Mucosa of gallbladder (tissue), 1 donor: ENCODE measurements around the gene FXYD3. TPM values are rescaled to one million over a fixed set of nuclear protein-coding genes. Genes with fewer than 3 reads are reported as not detected.

Experiments used
- DNase-seq: peaks from one replicate; pipeline ENCODE4 v3.0.0-alpha.2; 2020; ENCODE audit warnings: low spot score
- total RNA-seq: library from RNA; stranded (reverse); gene quantifications from one replicate; pipeline ENCODE4 v1.2.1, GENCODE V29; 2021
- donor health status: DM: no; HTN: no; CAD: no.

The FXYD3 gene, protein sequence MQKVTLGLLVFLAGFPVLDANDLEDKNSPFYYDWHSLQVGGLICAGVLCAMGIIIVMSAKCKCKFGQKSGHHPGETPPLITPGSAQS
- total RNA-seq, result 139 TPM

DNA sequence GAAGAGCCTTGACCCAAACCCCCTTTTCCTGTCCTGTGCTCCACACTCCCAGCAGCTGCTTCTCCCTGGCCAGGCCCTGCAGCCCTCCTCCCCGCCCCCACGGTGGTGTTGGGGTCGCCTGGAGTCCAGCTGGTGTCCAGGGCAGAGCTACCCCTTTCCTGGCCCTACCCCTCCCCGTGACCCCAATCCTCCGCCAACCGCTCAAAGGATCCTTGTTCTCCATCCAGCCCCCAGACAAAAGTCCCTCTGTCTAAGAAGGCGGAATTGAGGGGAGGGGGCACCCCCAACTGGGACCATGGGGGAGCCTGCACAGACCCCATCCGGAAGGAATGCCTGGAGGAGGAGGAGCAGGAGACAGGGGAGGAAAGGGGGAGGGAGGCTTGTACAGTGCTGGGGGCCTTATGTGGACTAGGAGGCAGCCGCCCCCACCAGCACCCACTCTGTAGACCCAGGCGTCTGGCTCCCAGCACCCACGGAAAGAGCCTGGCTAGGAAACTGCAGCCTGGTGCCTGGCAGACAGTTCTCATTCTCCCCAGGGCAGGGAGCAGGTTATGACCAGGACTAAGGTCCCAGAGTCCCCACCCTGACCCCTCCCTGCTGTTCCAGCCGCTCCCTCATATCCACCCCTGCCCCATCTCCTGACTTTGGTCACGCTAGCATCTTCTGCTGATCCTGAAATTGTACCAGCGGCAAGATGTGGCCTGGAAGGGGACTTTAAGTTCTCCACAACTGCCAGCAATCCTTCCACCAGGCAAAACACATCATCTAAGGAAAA is at the start of gene FXYD3:
FXYD3 (plus strand) TSS at position 647 of the 775 bp plus-strand sequence. CDS start 3,554 bp downstream, outside the sequence.
- DNase-seq, result no peak

DNA sequence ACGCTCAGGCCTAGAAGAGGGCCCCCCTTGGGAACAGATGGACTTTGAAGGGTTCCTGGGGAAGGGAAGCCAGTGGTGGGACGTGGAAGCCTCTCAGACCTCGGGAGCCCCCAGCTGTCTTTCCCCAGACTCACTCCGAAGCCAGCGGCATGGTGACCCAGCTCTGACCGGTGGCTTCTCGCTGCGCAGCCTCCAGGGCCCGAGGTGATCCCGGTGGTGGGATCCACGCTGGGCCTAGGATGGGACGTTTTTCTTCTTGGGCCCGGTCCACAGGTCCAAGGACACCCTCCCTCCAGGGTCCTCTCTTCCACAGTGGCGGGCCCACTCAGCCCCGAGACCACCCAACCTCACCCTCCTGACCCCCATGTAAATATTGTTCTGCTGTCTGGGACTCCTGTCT is 49.5 kb upstream of the FXYD3 start:
- DNase-seq, result no peak

GRCh38 chr19:35066691-35067563 is 48.7 kb upstream of the FXYD3 start:
- DNase-seq, result peak; percentile 87

DNA sequence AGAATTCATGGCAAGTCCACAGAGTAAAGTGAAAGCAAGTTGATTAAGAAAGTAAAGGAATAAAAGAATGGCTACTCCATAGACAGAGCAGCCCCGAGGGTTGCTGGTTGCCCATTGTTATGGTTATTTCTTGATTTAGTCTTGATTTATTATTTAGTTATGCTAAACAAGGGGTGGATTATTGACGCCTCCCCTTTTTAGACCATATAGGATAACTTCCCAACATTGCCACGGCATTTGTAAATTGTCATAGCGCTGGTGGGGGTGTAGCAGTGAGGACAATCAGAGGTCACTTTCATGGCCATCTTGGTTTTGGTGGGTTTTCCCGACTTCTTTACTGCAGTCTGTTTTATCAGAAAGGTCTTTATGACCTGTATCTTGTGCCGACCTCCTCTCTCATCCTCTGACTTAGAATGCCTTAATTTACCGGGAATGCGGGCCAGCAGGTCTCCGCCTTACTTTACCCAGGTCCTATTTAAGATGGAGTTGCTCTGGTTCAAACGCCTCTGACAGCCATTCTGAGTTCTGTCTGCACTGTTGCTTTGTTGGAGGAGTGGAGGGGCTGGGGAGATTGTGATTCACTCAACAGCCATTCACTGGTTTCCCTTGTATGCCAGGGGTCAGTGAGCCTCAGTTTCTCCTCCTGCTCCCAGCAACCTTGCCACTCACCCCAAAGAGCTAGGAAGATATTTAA is 46.5 kb upstream of the FXYD3 start:
- DNase-seq, result no peak

DNA sequence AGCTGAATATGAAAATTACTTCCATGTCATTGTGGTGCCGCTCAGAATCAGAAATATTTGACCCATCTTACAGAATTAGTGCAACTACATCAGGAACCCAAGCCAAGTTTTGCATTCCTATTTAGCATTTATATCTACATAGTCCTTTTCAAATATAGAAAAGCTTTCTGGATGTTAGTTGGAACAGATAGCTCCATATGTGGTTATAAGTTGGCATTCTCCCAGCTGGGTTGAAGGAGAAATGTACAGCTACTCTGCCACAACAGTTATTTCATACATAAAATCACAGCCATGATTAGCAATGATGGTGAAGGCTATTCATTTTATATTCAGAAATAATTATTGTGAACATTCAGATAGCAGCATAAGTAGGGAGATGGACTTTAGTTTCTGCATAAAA is 45.9 kb upstream of the FXYD3 start:
- DNase-seq, result no peak

GRCh38 chr19:35070471-35070870 is 45.2 kb upstream of the FXYD3 start:
- DNase-seq, result no peak

DNA sequence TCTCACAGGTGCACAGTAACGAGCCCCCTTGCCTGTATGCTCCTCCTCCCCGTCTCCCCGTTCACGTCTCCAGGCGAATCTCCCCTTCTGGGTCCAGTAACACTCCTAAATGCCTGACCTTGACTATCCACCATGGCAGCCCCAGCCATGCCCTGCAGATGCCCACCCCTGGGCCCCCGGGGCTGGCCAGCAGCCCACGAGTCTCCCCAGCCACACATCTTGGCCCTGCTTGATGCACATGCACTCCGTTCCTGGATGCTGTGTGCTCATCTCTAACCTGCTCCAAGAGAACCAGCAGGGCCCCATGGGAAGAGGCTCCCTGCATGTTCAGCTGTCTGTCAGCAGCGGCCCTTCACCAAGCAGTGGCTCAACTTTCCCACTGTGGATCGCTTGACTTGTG is 42.1 kb upstream of the FXYD3 start:
- no peak for DNase-seq

DNA sequence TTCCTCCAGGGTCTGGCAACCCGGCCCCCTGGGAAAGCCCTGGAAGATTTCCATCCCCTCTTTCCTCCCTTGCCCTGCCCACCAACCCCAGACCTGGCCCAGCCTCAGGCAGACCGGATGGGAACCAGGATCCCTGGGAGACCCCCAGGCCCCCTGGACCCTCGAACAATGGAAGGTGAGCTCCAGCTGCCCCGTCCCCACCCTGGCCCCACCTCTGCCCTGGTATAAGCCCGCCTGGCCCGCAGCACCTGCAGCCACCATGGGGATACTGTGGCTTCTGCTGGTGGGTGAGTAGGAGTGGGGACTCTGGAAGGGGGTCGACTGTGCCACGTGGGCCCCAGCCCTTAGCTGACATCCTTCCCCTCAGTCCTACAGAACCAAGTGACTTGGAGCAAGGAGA is 41.7 kb upstream of the FXYD3 start:
- no peak for DNase-seq

DNA sequence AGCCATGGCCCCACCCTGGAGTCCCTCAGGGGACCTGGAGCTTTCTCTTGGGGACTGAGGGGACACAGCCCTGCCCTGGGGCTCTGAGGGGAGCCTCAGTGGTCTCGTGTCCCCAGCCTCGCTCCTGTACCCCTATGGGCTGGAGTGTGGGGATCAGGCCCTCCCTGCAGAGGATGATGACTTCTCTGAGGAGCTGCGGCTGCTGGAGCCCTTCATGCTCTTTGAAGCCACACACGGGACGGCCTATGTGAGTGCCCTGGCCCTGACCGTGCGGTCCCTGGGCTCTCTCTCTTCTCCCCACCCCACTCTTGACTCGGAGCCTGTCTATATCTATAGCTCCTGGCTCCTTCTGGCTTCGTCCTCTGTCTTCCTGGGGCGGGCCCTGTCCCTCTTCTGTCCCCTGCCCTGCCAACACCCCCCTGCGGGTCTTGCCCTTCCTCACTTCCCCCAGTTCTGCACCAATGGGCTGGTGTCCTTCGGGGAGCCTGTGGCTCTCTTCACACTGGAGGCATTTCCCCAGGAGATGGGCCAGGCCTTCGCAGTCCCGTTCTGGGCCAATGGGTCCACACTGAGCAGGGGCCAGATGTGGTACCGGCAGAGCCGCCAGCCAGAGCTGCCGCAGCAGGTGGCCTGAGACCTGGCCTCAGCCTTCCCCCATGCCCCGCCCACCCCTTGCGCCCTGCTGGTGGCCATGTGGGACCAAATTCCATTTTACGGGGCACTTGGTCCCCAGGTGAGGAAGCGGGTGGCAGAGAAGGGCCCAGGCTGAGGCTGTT is 41.0 kb upstream of the FXYD3 start:
- no peak for DNase-seq

- no peak for DNase-seq
These were observed 40.2 kb upstream of the FXYD3 start for GRCh38 chr19:35075202-35076025.

- no peak for DNase-seq
These were observed 39.6 kb upstream of the FXYD3 start for GRCh38 chr19:35076026-35076370.

DNA sequence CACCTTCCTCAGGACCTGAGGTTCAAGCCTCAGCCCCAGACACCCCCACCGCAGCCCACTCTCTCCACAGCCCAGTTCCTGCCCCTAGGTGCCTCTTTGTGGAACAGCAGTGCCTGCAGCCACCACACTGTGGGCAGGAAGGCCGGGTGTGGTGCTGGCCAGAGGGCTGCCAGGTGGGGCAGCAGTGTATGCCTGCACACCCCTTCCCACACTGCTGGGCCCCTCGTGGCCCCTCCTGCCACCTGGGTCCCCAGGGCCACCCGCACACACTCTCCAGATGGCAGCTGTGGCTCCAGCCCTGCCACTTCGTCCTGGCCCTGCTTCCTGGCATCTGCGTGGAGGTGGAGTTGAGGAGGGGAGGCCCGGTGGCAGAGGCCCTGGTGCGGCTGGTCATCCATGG is 39.0 kb upstream of the FXYD3 start:
- no peak for DNase-seq

DNA sequence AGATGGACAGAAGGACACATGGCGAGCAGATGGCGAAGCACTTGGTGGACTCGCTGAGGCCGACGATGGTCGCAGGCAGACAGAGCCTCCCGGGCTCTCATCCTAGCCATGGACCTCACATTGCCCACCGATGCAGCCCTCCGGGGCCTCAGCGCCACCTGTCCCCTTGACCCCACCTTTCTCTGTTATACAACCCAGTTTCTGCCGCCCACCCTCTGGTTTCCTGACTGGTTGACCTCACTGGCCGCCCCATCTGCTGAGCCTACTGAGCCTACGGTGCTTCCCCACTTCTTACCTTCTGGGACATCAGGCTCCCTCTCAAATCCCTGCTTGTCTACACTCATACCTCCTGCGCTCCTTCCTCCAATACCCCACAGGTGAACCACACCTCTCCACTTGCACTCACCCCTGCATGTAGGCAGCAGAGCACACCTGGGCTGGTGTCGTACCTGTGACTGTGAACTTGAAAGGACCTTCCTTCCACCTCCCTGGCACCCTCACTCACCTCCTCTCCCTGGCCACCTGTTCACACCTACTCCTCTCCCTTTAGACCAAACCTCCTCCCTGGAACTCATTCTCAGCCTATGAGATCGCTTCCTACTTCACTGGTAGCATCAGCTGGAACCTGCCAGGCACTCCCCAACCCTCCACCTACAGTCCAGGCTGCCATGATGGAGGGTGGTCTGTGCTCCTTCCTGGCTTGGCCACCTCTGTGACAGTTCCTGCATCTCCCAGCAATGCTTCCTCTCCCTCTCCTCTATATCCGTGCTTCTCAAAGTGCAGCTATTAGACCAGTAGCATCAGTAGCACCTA is 38.0 kb upstream of the FXYD3 start:
- no peak for DNase-seq

GRCh38 chr19:35079826-35080225 is 35.8 kb upstream of the FXYD3 start:
- no peak for DNase-seq

DNA sequence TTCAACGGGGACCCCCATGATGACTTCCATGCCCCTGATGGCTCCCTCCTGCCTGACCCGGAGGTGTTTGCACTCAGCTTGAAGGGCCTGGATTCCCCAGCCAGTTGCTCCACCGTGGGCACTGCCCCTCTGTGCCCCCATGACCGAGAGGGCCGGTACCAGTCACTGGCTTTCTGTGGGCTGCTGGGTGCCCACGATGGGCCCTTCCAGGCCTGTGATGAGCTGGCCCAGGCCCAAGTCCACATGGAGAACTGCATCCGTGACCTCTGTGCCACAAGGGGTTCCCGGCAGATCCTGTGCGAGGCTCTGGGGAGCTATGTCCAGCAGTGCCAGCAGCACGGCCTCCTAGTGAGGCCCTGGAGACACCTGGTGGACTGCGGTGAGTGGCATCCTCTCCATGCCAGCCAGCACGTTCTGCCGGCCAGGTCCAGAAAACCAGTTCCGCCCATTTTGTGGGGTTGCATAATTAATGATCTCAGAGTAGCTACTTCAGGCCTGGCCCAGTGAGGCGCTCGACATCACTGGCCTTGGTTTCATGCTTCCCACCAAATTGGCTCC is 34.9 kb upstream of the FXYD3 start:
- no peak for DNase-seq

DNA sequence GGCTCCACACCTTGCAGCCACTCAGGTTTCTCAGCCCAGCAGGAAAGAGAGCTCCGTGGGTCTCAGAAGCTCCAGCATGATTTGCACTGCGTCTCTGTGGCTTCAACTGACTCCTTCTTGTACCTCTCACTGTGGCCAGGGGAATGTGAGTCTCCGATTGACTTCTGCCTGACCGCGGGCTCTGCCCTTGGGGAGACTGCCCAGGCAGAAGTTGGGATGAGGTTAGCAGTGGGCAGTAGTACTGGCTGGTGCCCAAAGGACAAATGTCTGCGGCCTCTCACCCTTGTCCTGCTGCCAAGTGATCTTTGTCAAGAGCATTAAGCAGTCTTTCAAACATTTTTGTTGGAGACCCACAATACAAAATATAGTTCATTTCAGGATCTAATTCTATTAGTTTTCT is 34.4 kb upstream of the FXYD3 start:
- DNase-seq, result no peak

DNA sequence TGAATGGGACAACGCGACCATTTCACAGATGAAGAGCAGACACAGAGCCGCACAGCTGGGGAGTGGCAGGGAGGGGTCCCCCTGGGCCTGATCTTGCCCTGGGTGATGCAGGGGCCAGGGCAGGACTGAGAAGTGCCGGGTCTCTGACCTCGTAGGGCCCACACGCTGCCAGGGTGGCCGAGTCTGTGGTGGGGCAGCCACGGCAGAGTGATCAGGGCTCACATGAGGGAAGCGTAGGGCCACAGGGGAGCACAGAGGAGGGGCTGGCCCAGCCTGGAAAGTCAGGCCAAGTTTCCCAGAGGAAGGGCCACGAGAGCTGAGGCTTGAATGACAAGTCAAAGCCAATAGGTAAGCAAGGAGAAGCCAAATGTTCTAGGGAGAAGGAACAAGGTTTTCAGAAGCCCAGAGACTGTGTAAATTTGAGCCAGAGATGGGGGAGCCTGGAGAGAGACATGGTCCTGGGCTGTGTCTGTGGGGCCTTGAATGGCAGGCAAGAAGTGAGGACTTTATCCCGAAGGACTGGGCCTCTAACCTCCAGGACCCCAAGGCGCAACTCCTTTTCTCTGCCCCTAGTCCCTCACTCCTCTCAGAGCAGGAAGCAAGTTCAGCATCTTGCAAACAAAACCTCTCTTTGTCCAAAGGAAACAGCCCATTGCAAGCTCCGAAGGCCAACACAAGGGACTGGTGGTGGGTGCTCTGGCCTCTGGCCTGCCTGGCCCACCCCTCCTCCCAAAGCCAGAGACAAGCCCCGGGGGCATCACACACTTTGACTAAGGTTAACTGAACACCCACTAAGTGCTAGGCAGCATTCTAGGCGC is 31.7 kb upstream of the FXYD3 start:
- DNase-seq, result no peak

DNA sequence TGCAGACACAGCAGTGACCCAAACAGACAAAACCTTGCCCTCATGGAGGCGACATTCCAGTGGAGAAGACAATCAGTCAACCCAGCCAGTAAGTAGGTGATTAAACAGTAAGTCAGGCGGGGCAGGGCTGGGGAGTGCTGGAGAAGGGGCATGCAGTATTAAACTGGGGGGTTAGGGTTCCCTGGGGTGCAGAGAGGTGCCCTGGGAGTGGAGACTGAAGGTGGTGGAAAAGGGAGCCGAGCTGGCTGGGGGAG is 31.2 kb upstream of the FXYD3 start:
- DNase-seq, result no peak

DNA sequence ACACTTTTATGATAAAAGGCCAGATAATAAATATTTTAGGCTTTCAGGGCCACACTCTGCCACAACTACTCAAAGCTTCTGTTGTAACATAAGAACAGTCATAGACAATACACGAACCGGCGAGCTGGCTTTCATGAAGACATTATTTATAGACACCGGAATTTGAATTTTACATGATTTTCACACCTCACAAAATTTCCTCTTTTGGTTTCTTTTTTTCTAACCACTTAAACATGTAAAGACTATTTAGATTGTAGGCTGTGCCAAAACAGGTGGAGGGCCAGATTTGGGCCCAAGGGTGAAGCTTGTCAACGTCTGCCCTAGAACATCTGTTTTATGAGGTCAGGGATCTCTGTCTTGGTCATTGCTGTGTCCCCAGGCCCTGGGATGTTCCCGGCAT is 29.7 kb upstream of the FXYD3 start:
- DNase-seq, result no peak
